Hematopoietic multipotent progenitor cell treated with erythropoietin and hydrocortisone succinate and interleukin-3 and kit ligand, for 6 days (in vitro differentiated cells): Measurements from ENCODE around the gene WDR90.
"Not testable (repeated sequence)": the region's sequence is repeated elsewhere in the genome, so short reads cannot be mapped to it uniquely, and the experiment has no call there.

ENCODE experiments used
- DNase-seq: peaks from one replicate; pipeline ENCODE4 v3.0.0-alpha.2; 2015

Gene WDR90

DNA sequence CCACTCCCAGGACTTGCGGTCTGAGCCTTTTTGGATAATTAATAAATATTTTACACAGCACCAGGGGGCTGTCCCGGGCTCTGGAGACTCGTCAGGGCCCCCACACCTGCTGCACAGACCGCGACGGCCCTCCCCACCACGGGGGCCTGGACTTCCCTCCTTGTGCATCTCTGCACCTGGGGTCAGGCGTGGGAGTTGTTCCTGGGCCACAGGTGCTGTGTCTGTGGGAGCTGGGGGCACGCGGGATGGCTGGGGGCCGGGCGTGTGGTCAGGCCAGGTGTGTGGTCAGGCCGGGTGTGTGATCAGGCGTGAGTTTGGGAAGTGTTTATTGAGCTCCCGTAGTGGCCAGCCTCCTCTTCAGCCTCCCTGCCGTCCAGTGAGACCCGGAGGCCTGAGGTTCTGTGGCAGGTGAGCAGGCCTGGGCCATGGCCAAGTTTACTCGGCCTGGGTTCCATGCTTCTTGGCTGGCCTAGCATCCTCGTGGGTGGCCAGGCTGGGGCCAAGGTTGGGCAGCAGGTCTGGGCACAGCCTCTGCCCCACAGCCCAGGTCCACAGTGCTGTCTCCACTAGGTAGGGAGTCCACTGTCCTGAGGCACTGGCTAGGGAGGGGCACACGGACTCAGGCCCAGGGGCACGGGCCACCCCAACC is 29.2 kb downstream of the WDR90 start:
- no peak for DNase-seq

DNA sequence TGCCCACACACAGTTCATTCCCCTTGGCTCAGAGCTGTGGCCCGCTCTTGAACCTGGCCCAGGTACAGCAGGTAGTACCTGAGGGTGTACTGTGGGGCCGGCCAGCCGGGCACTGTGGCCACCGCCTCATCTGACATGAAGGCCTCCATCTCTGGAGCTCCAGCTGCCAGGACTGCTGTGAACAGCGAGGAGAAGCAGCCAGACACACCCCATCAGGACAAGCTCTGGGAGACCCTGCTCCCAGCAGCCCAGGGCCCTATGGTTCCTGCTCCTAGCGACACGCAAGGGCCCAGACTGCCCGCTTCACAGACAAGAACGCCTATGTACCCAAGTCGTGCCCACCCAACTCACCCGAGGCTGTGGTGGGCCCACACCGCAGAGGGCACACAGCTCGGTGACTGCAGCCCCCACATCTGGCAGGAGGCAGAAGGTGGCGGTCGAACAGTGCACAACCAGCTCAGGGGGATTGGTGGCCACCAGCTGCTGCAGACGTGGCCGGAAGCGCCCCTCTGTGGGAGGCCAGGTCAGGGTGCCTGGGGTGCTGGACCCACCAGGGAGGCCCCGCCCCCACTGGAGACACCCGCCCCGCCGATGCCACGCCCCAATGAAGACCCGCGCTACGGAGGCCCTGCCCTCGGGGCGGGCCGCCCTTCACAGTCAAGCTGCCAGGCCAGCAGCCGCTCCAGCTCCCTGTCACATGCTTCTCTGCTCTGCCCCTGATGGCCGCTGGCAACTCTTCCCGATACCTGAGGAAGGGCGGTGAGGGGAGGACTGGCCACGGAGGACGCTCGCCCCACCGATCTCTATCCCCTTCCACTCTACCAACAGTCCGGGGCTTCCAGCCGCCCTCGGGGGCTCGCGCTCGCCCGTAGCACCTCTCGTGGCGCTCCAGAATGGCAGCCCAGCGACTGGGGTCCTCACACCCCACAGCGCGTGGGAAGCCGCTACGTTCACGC is 30.0 kb downstream of the WDR90 start:
- peak; percentile 90 for DNase-seq

DNA sequence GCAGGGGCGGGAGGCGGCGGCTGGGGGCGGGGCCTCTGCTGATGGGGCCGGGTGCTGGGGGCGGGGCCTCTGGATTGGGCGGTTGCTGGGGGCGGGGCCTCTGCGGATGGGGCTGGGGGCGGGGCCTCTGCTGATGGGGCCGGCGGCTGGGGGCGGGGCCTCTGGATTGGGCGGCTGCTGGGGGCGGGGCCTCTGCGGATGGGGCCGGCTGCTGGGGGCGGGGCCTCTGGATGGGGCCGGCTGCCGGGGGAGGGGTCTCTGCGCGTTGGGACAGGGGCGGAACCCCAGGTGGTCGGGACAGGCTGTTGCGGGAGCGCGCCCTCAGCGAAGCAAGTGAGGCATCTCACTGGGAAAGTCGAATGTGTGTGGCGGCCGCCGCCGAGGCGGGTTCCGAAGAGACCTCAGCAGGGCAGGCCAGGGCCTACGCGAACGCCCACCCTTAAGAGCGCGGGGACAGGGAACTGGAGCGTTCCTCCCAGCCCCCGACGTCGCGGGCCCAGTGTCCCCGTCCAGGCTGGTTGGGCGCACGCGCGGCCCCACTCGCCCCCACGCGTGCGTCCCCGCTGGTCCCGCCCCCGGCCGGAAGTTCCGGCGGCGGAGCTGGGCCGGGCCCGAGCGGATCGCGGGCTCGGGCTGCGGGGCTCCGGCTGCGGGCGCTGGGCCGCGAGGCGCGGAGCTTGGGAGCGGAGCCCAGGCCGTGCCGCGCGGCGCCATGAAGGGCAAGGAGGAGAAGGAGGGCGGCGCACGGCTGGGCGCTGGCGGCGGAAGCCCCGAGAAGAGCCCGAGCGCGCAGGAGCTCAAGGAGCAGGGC is 30.9 kb downstream of the WDR90 start, which contains the start of gene STUB1:
Gene STUB1, plus strand, starts transcription at position 597 of the 811 bp plus-strand sequence. Its CDS starts 116 bp downstream, at position 713.
- DNase-seq = peak; percentile 93

DNA sequence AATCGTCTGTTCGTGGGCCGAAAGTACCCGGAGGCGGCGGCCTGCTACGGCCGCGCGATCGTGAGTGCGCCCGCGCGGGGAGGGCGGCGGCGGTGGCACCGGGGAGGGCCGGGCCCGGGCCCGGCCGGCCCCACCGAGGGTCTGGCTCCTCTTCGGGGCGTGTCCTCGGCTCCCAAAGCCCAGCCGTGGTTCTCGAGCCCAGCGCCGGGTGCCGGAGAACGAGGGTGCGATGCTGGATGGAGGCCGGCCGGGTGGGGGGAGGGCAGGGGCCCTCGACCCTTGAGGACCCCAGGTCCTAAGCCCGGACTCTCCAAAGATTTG is 31.4 kb downstream of the WDR90 start:
- DNase-seq = no peak

DNA sequence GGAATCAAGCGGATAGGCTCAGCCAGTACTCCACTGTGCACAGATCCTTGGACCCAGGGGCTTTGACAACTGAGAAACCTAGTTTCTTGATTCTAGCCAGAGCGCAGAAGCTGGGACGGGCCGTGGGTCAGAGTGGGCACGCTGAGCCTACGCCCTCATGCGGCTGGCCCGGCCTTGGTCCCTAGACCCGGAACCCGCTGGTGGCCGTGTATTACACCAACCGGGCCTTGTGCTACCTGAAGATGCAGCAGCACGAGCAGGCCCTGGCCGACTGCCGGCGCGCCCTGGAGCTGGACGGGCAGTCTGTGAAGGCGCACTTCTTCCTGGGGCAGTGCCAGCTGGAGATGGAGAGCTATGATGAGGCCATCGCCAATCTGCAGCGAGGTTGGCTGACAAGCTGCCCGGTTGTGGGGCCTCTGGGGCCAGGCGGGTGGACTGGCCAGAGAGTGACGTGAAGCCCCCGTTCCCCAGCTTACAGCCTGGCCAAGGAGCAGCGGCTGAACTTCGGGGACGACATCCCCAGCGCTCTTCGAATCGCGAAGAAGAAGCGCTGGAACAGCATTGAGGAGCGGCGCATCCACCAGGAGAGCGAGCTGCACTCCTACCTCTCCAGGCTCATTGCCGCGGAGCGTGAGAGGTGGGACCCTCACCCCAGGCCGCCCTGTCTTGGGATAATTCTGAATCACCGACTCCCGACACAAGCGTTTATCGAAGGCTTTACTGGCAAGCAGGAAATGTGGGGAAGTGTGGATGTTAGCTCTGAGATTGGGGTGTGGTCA is 32.0 kb downstream of the WDR90 start:
- peak; percentile 68 for DNase-seq

DNA sequence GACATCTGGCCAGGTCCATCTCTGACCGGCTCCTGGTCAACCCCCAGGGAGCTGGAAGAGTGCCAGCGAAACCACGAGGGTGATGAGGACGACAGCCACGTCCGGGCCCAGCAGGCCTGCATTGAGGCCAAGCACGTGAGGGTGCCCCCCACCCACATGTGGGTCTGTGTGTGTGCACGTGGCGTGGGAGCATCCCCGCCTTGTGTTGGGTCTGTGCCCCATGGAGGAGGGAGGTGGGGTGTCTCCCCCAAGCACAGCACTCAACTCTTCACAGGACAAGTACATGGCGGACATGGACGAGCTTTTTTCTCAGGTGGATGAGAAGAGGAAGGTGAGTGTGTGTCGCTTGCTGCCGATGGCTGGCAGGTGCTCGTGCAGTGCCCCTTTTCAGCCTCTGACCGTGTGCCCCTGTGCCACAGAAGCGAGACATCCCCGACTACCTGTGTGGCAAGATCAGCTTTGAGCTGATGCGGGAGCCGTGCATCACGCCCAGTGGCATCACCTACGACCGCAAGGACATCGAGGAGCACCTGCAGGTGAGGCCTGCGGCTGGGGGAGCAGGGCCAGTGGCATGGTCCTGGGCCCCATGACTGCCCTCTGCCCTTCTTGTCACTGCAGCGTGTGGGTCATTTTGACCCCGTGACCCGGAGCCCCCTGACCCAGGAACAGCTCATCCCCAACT is 32.7 kb downstream of the WDR90 start:
- no peak for DNase-seq

DNA sequence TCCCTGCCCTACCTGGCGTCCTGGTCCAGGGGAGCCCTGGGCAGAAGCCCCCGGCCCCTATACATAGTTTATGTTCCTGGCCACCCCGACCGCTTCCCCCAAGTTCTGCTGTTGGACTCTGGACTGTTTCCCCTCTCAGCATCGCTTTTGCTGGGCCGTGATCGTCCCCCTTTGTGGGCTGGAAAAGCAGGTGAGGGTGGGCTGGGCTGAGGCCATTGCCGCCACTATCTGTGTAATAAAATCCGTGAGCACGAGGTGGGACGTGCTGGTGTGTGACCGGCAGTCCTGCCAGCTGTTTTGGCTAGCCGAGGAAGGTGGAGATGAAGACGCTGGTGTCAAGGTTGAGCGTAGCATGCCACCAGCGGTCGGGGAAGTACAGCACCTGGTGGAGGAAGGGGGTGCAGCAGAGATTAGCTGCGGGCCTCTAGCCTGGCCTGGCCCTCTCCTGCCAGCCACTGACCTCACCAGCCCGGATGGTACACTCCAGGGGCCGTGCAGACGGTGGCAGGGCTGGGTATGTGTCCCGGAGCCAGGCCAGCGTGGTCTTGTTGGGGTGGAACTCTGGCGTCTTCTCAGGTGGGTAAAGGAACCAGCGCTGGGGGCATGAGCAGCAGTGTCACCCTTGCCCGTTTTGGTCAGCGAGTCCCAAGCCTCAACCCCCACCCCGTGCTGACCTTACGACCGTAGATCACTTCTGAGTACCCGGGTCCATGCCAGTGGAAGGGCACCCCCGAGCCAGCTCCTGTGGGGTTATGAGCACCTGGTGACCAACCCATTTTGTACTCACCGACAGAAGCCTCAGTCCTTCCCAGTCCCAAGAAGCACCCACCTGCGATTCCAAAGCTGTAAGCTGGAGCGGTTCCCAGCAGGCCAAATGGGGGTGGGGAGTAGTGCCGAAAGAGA is 33.6 kb downstream of the WDR90 start:
- DNase-seq = no peak

DNA sequence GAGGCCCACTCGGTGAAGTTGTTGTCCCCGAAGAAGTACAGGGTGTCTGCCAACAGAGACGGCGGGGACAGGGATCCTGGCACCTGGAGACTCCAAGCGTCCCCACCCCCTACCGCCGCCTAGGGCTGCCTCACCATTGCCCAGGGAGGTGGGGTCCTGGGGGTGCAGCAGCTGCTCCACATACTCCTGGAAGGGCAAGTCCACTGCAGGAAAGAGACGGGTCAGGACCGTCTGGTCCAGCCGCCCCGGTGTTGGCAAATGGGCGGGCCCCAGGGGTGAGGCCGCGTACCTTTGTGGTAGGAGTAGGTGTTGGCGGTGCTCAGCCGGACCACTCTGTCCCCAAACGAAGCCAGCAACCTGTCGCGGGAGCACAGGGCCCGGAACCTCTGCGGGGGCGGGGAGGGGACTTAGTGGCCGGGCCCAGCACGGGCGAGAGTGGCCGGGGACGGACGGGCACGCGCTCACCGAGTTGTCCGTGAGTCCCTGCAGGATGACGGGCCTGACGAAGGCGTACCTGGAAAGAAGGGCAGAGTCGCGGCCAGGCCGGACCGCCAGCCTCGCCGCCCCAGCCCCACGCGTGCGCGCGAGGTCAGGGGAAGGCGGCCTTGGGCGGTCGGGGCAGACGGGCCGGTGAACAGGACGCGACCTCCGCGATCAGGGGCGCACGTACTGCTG is 34.4 kb downstream of the WDR90 start:
- peak; percentile 36 for DNase-seq

DNA sequence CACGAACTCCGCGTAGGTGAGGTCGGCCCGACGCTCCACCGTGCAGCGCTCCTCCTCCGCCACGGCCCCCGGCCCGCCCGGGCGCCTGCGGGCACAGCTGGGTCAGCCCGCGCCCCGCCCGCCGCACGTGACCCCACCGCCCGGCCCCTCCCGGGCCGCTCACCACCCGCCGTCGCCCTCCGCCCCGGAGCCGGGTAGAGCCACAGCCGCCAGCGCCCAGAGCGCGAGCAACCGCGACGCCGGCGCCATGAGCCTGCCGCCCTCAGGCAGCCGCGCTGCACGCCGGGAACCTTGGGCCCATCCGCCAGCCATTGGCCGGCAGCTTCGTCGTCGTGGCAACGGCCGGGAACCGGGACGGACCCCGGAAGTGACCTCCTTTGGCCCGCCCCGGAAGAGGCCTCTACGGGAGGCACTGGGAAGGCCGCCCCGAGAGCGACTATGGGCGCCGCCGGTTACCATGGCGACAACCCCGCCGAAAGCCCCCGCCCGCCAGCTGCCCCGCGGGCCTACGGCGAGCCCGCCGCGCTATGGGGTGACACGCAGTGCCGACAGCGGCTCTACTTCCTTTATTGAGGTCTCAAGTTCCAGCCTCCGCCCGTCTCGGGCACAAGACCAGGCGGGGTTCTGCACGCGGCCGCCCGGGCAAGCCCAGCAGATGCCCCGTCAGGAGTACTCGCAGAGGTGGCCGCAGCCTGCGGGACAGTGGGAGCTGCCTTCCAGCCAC is 35.1 kb downstream of the WDR90 start, which contains the start of gene JMJD8:
Gene JMJD8, minus strand, starts transcription at position 264 of the 724 bp plus-strand sequence. Its CDS starts 15 bp downstream, at position 249.
- DNase-seq = peak; percentile 98

DNA sequence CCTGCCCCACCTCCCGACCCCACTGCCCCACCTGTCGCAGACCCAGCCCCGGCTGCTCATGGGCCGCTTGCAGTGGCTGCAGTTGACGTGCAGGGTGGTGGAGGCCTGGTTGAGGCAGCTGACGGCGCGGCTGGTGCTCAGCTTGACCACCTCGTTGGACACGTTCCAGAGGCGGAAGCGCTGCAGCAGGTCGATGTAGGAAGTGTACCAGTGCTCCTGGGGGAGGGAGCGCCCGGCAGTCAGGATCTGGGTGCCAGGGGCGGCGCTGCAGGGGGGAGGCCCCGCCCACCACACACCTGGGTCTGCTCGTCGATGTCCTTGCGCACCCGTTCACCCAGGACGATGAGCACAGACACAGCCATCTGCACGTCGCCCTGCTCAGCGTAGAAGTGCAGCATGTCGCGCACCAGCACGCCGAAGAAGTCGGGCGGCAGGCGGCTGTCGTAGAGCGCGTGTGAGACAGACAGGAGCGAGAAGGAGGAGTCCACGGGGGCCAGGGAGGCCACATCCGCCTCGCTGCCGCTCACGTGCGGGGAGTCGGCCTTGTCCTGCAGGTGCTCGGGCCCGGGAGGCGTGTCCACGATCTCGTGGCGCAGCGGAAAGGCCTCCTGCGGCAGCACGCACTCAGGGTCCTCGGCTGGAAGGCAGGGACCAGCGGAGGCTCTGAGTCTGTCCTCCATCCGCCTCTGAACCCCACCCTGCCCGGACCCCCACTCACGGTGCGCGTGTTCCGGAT is 36.0 kb downstream of the WDR90 start:
- no peak for DNase-seq

DNA sequence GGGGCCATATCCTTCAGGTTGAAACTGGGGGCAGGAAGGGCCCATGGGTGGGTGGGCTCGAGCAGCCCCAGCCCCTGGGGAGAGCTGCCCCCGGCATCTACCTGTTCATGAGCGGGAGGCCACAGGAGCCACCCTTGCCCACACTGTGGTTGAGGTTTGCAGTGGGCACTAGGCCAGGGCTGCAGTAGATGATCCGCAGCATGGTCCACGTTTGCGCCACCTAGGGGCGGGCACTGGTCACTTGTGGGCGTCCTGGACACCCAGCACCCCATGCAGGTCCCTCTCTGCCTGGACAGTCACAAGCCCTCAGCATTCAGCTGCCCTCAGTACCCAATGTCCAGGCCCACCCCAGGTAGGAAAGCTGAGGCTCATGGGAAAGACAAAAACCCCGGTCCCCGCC is 36.8 kb downstream of the WDR90 start:
- peak; percentile 74 for DNase-seq

DNA sequence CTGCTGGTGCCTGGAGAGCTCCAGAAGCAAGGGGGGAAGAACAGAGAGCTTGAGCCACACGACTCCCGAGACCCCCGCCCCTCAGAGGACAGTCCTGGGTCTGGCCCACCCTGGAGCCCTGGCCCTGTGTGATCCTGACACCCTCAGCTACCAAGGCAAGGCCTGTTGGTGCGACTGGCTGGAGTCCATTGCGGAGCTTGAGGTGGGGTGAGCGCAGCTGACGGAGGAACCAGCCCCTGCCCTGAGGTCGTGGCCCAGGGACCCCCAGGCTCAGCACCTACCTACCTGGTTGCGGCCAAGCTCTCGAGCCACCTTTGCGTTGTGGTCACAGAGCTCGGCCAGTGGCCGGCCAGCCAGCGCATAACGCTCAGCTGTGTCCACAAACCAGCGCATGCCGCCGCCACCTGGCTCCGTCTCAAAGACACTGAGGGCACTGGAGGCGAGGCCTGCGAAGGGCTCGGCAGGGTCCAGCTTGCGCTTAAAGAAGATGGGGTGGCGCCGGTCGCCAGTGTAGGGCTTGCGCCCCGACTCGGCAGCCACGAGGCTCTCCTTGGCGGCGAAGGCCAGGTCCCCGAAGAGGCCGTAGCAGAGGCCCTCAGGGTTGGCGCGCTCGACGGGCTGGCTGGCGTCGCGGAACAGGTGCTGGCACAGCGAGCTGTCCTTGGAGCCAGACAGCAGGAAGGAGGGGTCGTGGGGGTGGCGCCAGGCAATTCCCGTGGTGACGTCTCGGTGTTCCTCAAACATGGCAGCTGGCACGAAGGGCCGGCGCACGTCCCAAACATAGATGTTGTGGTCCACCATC is 37.5 kb downstream of the WDR90 start:
- no peak for DNase-seq

DNA sequence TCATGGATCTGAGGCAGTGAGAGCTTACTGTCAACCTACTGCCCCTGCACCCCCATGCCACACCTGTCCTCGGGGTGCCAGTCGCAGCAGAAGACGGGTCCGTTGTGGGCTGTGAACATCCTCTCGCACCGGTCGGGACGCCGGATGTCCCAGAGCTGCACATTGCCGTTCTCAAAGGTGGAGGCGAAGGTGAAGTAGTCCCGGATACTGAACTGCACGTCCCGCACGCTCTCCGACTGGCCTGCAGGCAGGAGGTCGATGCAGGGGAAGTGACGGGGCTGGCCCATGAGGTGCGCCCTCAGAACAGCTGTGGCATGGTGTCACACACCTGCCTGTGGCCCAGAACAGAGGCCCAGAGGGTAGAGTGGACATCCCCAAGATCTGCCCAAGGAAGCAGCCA is 38.3 kb downstream of the WDR90 start:
- DNase-seq = no peak

DNA sequence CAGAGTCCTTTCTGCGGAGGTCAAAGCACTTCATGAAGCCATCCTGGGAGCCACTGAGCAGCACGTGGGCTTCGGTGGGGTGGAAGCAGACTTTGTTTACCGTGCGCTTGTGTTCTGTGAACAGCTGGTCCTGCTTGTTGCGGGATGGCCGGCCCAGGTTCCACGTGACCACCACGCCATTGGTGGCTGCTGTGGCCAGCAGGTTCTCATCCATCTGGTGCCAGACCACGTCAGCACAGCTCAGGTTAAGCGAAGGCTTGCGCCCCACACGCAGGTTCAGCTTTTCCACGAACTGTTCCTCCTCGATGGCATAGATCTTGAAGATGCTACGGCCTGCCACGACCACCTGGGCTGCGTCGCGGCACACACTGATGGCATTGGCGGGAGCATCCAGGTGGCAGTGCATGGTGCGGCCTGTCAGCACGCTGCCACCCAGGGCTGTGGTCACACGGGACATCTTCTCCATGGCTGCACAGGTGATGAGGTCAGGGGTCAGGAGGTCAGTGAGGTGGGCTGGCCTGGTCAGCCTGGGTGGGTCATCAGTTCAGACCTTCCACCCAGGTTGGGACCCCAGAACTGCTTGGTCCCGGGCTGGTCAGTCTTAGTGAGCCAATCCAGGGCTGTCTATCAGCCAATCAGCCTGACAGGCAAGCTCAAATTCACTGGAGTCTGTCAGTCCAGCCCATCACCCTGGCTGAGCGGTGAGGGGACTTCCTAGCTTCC is 40.2 kb downstream of the WDR90 start:
- DNase-seq = no peak

DNA sequence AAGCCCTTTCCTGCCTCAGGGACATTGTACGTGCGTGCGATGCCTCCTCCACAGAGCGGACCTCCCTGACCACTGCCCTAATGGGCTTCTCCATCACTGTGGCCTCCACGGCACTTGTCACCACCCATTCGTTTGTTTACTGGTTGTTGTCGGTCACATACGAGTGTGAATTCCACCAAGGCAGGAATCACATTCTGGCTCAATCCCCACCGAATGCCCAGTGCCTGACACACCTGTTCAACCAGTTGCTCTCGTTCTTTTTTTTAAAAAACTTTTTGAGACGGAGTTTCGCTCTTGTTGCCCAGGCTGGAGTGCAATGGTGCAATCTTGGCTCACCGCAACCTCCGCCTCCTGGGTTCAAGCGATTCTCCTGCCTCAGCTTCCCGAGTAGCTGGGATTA is 42.1 kb downstream of the WDR90 start:
- not testable (repeated sequence) for DNase-seq

DNA sequence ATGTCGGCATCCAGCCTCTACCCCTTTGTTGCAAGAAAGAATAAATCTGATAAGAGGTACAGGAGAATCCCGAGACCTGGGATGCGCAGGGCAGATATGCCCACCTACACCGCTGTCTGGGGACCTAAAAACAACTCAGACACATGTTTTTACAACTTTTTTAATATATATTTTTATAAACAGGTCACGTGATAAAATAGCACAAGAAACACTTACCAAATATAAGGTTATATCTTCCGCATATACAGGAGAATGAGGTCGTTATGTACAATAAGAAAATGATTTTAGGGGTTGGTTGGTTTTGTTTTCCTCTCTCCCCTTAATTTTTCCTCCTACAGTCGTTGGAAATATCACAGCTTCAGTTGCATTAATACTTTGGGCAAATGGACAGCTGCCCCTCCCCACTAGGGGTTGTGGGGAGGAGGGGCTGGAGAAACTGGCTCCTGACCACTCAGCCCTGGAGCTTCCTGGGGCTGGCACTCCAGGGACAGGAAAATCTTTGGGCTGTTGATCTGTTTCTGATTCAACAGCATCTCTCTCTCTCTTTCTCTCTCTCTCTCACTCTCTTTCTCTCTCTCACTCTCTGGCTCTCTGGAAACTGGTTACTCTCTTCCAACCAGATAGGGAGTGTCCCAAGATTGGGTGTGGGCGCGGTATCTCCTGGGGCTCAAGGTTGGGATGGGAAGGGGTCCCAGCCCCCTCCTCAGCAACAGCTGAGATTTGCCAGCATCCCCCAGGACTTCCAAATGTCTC is 43.4 kb downstream of the WDR90 start:
- no peak for DNase-seq
